ENCODE measurements around the gene LUC7L3.
"Not testable (repeated sequence)": the region's sequence is repeated elsewhere in the genome, so short reads cannot be mapped to it uniquely, and the experiment has no call there.

Gene LUC7L3

DNA sequence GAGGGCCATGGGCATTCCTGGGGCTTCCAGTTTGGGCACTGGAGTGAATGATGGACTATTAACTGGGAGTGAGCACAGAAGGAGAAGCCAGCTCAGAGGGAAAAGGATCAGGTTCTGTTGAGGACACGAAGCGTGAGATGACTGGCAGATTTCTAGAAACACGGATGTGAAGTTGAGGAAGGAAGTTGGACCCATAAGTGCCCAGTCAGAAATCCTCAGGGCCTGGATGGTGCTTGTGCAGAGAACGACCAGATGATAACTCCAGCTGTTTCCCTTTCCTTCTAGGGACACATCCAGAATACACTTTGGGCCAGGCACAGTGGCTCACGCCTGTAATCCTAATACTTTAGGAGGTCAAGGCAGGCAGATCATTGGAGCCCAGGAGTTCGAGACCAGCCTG, 71.2 kb downstream of the LUC7L3 start:
- DNase-seq: no peak

DNA sequence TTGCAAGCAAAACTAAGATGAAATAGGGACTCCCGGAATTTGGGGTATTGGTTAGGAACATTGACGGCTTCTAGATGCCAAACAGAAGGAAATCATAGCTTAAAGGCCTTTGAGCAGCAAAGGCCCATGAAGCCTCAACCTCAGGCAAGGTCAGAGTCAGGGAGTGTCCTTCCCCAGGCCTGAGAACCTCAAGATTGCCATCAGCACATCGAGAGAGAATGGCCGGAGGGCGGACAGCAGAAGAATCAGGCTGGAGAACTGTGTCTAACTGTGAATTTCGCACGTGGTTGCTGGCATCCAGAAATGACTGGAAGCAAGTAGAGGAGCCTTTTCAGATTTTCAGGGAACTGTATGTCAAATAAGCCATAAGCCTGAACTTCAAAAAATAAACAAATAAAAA, 72.7 kb downstream of the LUC7L3 start:
- no peak for DNase-seq

DNA sequence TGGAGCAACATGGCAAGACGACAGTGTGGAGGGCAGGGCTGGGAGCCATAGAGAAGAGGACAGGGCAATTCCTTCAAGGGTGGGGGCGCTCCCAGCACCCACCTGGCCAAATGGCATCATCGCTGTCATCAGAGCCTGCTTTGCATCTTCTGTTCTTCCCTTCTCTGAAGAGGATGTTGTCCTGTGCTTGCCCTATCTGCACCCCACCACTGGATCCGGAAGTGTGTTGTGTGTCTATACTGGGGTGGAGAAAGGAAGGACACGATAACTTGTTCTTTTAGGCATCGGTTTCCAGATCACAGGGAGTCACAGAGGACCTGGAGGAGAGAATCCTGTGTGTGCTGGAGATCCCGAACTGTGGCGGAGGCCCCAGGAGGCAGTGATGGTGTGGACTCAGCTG, 73.6 kb downstream of the LUC7L3 start:
- no peak for DNase-seq

DNA sequence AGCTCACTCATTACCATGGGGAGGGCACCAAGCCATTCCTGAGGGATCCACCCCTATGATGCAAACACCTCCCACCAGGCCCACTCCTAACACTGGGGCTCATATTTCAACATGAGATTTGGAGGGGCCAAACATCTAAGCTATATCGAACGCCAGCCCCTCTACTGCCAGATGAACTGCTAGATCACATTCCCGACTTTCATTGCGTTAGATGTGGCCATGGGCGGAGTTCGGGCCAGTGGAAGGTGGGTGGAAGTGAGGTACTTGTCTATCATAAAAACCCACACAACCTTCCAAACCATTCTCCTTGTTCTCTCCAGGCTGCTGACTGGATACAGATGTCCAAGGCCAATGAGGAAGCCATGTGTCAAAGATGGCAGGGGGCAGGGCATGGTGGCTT, 75.0 kb downstream of the LUC7L3 start:
- DNase-seq: no peak

DNA sequence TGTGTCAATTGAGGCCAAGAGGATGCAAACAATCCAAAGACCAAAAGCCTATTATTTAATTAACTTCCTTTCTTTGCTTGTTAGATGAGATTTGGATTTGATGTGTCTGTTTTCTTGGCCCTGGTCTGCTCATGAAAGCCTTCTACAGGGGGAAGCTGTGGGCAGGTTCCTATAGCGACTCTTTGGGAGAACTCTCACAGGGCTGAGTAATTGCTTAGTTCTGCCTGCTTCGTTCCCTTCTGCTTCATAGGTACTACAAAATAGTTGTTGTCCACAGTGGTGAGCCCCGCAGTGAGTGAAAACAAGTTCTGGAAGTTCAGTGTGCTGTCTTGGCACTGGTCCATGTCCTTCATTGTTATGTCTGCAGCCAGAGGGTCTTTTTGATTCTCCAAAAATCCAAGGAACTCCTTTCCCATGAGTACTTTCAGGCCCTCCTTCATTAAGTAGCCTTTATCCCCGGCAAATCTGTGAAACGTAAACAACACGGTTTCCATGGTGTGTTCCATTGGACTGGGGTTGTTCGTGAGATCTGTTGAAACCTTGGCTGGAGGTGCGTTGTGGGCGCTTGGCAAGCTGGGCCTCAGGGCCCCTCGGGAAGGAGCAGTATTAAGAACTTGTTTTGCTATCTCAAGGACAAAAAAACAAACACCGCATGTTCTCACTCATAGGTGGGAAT, 77.9 kb downstream of the LUC7L3 start:
- DNase-seq: no peak

DNA sequence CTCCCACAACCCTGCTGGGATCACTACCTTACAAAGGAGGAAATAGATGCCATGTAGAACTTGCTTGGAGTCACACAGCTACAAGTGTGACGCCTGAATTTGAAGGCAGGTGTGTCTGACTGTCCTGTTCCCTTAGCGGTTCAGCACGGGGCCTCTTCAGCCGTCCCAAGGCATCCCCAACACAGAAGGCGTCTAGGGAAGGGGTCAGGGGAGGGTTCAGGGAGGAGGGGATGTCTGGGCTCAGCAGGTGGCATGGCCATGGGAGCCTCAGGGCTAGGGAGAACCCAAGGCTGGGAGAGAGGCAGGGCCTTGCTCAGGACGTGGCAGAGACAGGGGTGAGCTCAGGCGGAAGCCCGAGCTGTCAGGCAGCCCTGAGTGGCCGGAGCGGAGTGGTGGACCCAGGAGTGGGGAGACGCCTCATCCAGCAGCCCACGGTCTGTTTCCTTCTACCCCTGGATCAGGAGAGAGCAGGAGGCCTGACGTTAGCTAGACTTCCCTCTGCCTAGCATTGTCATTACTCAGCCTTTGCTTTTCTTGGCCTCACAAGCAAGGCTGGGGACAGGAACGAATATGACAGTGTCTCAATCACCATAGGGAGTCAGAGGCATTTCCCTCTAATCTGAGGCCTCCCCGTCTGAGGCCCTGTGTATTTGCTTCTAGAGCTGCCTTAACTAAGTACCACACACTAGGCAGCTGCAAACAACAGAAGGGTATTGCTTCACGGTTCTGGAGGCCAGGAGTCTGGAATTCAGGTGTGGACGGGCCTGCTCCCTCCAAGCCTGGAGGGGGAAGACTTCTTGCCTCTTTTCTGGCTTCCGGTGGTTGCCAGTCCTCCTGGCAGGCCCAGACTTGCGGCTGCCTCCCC, 79.3 kb downstream of the LUC7L3 start:
- DNase-seq: no peak

DNA sequence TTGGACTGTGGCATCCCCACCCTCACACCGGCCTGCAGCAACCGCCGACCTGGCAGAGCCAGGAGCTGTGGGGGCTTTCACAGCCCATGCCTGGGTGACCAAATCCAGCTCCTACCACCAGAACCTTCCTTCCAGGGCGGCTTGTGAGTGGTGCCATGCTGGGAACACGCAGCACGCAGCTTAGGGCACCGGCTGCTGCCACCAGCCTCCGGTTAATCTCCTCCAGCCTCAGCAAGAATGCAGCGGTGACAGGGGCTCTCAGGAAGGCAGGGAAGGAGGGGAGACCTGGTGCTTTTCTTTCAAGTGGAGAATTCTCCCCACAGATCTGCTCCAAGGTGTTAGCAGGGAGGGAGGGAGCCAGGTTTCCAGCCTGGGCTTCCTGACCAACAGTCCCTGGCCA, 80.2 kb downstream of the LUC7L3 start:
- no peak for DNase-seq

DNA sequence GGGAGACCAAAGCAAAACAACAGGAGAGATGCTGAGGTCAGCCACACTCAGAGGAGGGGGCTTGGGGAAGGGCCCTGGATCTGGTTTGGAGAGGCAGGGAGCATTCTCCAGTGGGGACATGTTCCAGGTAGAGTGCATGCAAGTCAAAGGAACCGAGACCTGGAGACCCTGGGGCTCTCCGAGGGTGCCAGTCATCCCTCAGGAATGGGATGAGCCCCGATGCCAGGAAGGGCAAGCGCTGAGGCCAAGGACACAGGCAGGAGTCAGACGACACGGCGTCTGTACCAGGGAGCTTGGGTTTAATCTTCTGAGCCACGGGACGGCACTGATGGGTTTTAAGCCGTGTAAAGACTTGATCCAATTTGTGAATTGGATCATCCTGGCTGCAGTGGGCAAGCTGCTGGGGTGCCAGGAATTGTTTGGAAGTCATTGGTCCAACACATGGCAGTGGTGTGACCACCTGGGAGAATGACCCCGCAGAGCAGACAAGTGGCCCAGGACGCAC, 80.8 kb downstream of the LUC7L3 start:
- DNase-seq: no peak

DNA sequence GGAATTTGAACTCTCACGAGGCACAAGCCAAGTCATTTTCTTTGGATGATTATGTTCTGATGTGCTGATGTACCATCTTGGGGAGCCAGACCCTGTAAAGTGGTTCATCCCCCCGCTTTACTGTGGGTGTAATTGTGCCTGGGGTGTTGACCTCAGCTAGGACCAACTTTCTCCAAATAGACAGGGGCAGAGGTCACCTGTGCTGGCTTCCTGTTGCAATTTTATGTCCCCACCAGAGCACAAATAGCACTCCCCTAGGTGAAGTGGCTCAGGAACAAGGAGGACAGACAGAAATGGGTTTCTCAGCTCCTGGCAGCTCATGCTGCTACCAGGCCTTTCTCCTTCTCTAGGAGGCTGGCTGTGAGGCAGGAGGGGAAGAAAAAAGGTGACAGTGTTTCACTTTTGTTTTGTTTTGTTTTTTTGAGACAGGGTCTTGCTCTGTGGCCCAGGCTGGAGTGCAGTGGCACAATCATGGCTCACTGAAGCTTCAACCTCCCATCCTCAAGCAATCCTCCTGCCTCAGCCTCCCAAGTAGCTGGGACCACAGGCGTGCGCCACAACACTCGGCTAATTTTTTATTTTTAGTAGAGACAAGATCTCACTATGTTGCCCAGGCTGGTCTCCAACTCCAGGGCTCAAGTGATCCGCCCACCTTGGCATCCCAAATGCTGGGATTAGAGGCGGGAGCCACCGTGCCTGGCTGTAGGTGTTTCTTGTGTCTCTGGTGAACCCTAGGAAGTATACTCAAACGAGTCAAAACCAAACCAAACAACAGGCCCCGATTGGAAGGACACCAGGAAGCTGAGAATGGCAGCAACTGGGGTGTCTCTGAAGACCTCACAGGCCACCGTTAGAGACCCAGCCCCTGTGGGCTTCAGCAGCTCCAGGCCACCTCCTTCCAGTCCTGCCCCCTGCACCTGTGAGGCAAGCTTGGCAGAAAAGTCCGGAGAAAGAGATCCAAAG, 83.5 kb downstream of the LUC7L3 start:
- DNase-seq: no peak

DNA sequence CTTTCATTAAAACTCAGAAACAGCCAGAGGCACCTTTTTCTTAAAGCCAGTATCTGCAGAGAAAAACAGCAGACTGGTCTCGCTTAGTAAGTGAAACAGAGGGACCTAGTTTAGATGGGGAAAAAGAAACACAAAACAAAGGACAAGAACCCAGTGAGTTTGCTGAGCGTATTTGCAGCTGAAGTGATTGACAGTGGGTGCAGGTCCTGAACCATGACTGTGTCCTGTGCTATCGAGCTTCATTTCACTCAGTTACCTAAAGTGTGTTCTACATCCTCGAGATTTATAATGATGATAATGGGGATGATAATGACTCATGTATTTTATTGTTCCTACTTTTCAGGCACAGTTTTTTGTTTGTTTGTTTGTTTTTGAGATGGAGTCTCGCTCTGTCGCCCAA, 84.3 kb downstream of the LUC7L3 start:
- DNase-seq: no peak

DNA sequence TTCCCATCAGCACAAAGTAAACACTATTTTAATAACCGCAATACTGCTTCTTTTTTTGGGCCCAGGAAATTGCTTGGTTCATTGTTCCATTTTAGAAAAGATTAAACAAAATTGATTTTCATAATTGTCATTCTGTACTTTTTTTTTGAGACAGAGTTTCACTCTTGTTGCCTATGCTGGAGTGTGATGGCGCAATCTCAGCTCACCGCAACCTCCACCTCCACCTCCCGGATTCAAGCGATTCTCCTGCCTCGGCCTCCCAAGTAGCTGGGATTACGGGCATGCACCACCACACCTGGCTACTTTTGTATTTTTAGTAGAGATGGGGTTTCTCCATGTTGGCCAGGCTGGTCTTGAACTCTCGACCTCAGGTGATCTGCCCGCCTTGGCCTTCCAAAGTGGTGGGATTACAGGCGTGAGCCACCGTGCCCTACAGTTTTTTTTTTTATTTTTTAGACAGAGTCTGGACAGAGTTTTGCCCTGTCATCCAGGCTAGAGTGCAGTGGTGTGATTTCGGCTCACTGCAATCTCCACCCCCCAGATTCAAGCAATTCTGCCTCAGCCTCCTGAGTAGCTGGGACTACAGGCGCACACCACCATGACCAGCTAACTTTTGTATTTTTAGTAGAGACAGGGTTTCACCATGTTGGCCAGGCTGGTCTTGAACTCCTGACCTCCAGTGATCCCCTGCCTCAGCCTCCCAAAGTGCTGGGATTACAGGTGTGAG, 85.5 kb downstream of the LUC7L3 start:
- not testable (repeated sequence) for DNase-seq

DNA sequence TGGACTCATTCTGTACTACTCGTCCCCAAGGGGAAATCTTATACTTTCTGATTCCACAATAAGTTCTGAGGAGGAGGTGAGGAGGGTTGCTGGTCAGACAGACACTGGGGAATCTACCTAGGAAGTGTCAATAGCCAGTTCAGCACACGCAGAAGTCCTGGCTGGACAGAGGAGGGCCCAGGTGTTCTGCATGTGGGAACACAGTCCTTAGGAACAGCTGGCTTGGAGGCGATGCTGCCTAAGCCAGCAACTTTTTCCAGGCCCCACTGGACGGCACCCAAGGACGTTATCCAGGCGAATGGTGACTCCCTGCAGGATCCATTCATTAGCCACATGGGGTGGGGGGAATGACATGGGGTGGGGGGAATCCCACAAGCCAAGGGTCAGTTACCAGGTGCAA, 86.1 kb downstream of the LUC7L3 start:
- DNase-seq: no peak
